Adrenal gland (tissue), 12 donors: ENCODE measurements around the gene PAQR7. TPM values are rescaled to one million over a fixed set of nuclear protein-coding genes. Genes with fewer than 3 reads are reported as not detected.

Experiments
- DNase-seq, 7 donors: peaks; one replicate each; pipeline ENCODE4 v3.0.0-alpha.2; 2019 to 2020
- H3K27ac ChIP-seq, 5 donors: fragments of 200-600 bp; sonication (generic) in 4 of 5; 1 replicate in 3 of 5; 2 replicates in 2 of 5; pipeline versions ENCODE4 v1.5.1 to v1.8.0; 2016 to 2020; ENCODE audit warnings: mild to moderate bottlenecking in 1 of 5
- H3K27me3 ChIP-seq: fragments of 200-600 bp; 2 replicates; pipeline ENCODE4 v1.8.0; 2021
- H3K36me3 ChIP-seq, 2 donors: fragments of 200-600 bp; replicated peaks in 1 of 2; 1 replicate in 1 of 2; 2 replicates in 1 of 2; pipeline versions ENCODE4 v1.5.1 to v1.8.0; 2018 to 2022
- H3K4me1 ChIP-seq, 2 donors: fragments of 200-600 bp; replicated peaks in 1 of 2; 1 replicate in 1 of 2; 2 replicates in 1 of 2; pipeline versions ENCODE4 v1.5.1 to v1.8.0; 2018 to 2021
- H3K4me3 ChIP-seq, 4 donors: fragments of 200-600 bp; sonication (generic) in 3 of 4; one replicate each; pipeline ENCODE4 v1.5.1; 2016 to 2018
- H3K9me3 ChIP-seq, 3 donors: fragments of 200-600 bp; sonication (generic) in 1 of 3; replicated peaks in 1 of 3; 1 replicate in 2 of 3; 2 replicates in 1 of 3; pipeline versions ENCODE4 v1.5.1 to v1.8.0; 2016 to 2021
- CTCF ChIP-seq, 6 experiments: fragments of 450-650 bp in 4 of 6; fragments of 200-600 bp in 2 of 6; sonication (generic) in 1 of 6; IDR thresholded peaks; 1 replicate in 5 of 6; 2 replicates in 1 of 6; pipeline versions ENCODE4 v1.5.1 to v1.8.0; 2016 to 2021; ENCODE audit warnings: antibody characterized with exemption in 6 of 6, mild to moderate bottlenecking in 2 of 6, moderate library complexity in 1 of 6
- POLR2A ChIP-seq, 2 donors: fragments of 450-650 bp; IDR thresholded peaks; one replicate each; pipeline ENCODE4 v1.6.1; 2017; ENCODE audit warnings: antibody characterized with exemption in 2 of 2, mild to moderate bottlenecking in 2 of 2, moderate library complexity in 1 of 2
- WGBS, 4 donors: extraction: QIAGEN DNeasy Blood & Tissue Kit in 2 of 4; methylation state at CpG; one replicate each; pipeline versions ENCODE4 v1.1.5 to v1.1.7; 2013 to 2017; 5-methylcytosine and 5-hydroxymethylcytosine counted together
- intact Hi-C, 2 donors: fragments of 100-400 bp; cut with DNase I; formaldehyde crosslinking; loops; one replicate each; pipeline versions ENCODE4 v1.14.1 to v1.15.0; 2022 to 2023
- polyA plus RNA-seq, 3 donors: library from polyadenylated mRNA; stranded (reverse); fragments of 200-250 nt in 2 of 3; fragments of 350-450 nt in 1 of 3; fragmentation: Illumina TruSeq in 1 of 3; extraction: RNeasy Lipid Tissue Mini Kit (QIAGEN cat#74804) in 1 of 3; gene quantifications; one replicate each; pipeline ENCODE4 v1.2.3, GENCODE V29; 2013 to 2014
- total RNA-seq, 9 donors: library from RNA; depleted of rRNA in 4 of 9; stranded (reverse); fragments of >200 nt in 4 of 9; fragments of 120-200 nt in 1 of 9; fragmentation: NEBNext Ultra II Directional in 1 of 9; extraction: Animal tissue kit (Norgen Biotek cat#: 25700) in 1 of 9; gene quantifications; one replicate each; pipeline versions ENCODE4 v1.1.0 to v1.2.4, GENCODE V29; 2013 to 2023
- donor health status: healthy with polysubstance abuse.
- donor health status: Bipolar disorder and iron deficiency.
- donor health status: DM: yes; HTN: yes; CAD: no.
- donor health status: DM: no; HTN: no; CAD: no.
- donor health status: DM: no; HTN: no; CAD: no.
- donor health status: DM: yes; HTN: yes; CAD: no.

Gene PAQR7
- total and polyA plus RNA-seq, 12 donors = 19.9 to 71.8 (median 34.0) TPM

GRCh38 chr1:25900219-25900618, 24.7 kb upstream of the PAQR7 start:
- Histone ChIP-seq H3K9me3 (no peaks in the 10 kb centered on the region), H3K27ac (no peak overlapping the region), H3K4me1 (peaks cover 7 to 14% of the 10 kb centered on the region in 2 donors), H3K36me3 (peaks cover 0 to 12% of the 10 kb centered on the region in 2 donors), H3K27me3 (no peaks in the 10 kb centered on the region), H3K4me3 (no peak overlapping the region)
- WGBS, 4 donors = 93 to 97% (median 96%) methylated on average over 5 of the region's 5 CpGs
- TF ChIP-seq POLR2A (IDR thresholded peaks at IDR 0.05) = no peak
- no peak for TF ChIP-seq CTCF (IDR thresholded peaks at IDR 0.05)
- DNase-seq = no peak
- intact Hi-C loops = no loop called here

GRCh38 chr1:25899792-25900191, 24.3 kb upstream of the PAQR7 start:
- intact Hi-C loops = loop anchor here in 1 of 2 donors (5.0 kb wide), 1 partner anchor 98 kb away; the partner anchor contains the start of gene PAFAH2
- Histone ChIP-seq H3K27me3 (no peaks in the 10 kb centered on the region), H3K4me1 (peaks cover 5 to 14% of the 10 kb centered on the region in 2 donors), H3K27ac (no peak overlapping the region), H3K9me3 (no peaks in the 10 kb centered on the region), H3K36me3 (peaks cover 0 to 12% of the 10 kb centered on the region in 2 donors), H3K4me3 (no peak overlapping the region)
- no peak for DNase-seq
- TF ChIP-seq POLR2A (IDR thresholded peaks at IDR 0.05) (no peak), CTCF (IDR thresholded peaks at IDR 0.05) (no peak)
- WGBS, 4 donors = 92 to 96% (median 93%) methylated on average over 6 of the region's 6 CpGs

- Histone ChIP-seq H3K27ac (no peak overlapping the region), H3K27me3 (no peaks in the 10 kb centered on the region), H3K9me3 (no peaks in the 10 kb centered on the region), H3K36me3 (peaks cover 0 to 12% of the 10 kb centered on the region in 2 donors), H3K4me3 (no peak overlapping the region), H3K4me1 (peaks cover 0 to 8% of the 10 kb centered on the region in 2 donors)
- no peak for DNase-seq
- no peak for TF ChIP-seq POLR2A (IDR thresholded peaks at IDR 0.05)
- no peak for TF ChIP-seq CTCF (IDR thresholded peaks at IDR 0.05)
- intact Hi-C loops = loop anchor here in 1 of 2 donors (5.0 kb wide), 1 partner anchor 99 kb away; the partner anchor contains the start of gene PAFAH2
- 90 to 95% (median 92%) methylated on average over 11 of the region's 11 CpGs for WGBS, 4 donors
These were observed 22.9 kb upstream of the PAQR7 start for GRCh38 chr1:25898223-25899015.

- Histone ChIP-seq H3K27me3 (no peaks in the 10 kb centered on the region), H3K4me1 (peaks cover 0 to 8% of the 10 kb centered on the region in 2 donors), H3K4me3 (no peak overlapping the region), H3K36me3 (peaks cover 0 to 12% of the 10 kb centered on the region in 2 donors), H3K9me3 (no peaks in the 10 kb centered on the region), H3K27ac (no peak overlapping the region)
- intact Hi-C loops = loop anchor here in 1 of 2 donors (5.0 kb wide), 1 partner anchor 100 kb away; the partner anchor contains the start of gene PAFAH2
- no peak for DNase-seq
- TF ChIP-seq CTCF (IDR thresholded peaks at IDR 0.05) (no peak), POLR2A (IDR thresholded peaks at IDR 0.05) (no peak)
- 89 to 97% (median 93%) methylated on average over 5 of the region's 5 CpGs for WGBS, 4 donors
These were observed 22.2 kb upstream of the PAQR7 start for GRCh38 chr1:25897754-25898153.
